Ovary (tissue), 9 donors: ENCODE results near the gene ZSCAN30. TPM values are rescaled to one million over a fixed set of nuclear protein-coding genes. Genes with fewer than 3 reads are reported as not detected.
"Not testable (repeated sequence)": the region's sequence is repeated elsewhere in the genome, so short reads cannot be mapped to it uniquely, and the experiment has no call there.

Experiments used
- DNase-seq, 5 donors: peaks; one replicate each; pipeline ENCODE4 v3.0.0-alpha.2; 2019 to 2020
- H3K27ac ChIP-seq, 2 donors: fragments of 200-600 bp; one replicate each; pipeline versions ENCODE4 v1.5.1 to v1.8.0; 2019 to 2022
- H3K27me3 ChIP-seq: fragments of 200-600 bp; one replicate; pipeline ENCODE4 v1.8.0; 2022
- H3K36me3 ChIP-seq: fragments of 200-600 bp; sonication (generic); one replicate; pipeline ENCODE4 v1.5.1; 2019
- H3K4me1 ChIP-seq: one replicate; pipeline ENCODE4 v1.8.1; 2013; ENCODE audit warnings: mild to moderate bottlenecking, moderate library complexity; ENCODE audit not compliant: insufficient read depth
- H3K4me3 ChIP-seq: fragments of 200-600 bp; sonication (generic); one replicate; pipeline ENCODE4 v1.5.1; 2017
- H3K9me3 ChIP-seq, 2 donors: fragments of 200-600 bp in 1 of 2; sonication (generic) in 1 of 2; one replicate each; pipeline versions ENCODE4 v1.5.1 to v1.8.1; 2013 to 2019; ENCODE audit warnings: mild to moderate bottlenecking in 1 of 2, moderate library complexity in 1 of 2
- EP300 ChIP-seq: sonication (generic); formaldehyde crosslinking; IDR thresholded peaks from one replicate; pipeline ENCODE4 v1.6.1; 2017; ENCODE audit warnings: antibody characterized with exemption
- POLR2A ChIP-seq: fragments of 450-650 bp; IDR thresholded peaks from one replicate; pipeline ENCODE4 v1.6.1; 2017; ENCODE audit warnings: antibody characterized with exemption, mild to moderate bottlenecking, moderate library complexity
- WGBS, 3 donors: extraction: QIAGEN DNeasy Blood & Tissue Kit in 1 of 3; methylation state at CpG; one replicate each; pipeline versions ENCODE4 v1.1.5 to v1.1.7; 2013 to 2017; 5-methylcytosine and 5-hydroxymethylcytosine counted together
- intact Hi-C, 4 donors: fragments of 100-400 bp; cut with DNase I; formaldehyde crosslinking; loops; one replicate each; pipeline versions ENCODE4 v1.11.0 to v1.15.1; 2022 to 2023
- polyA plus RNA-seq, 2 donors: library from polyadenylated mRNA; stranded (reverse); fragments of 200-250 nt in 1 of 2; fragments of 350-450 nt in 1 of 2; fragmentation: Illumina TruSeq in 1 of 2; extraction: RNeasy Lipid Tissue Mini Kit (QIAGEN cat#74804) in 1 of 2; gene quantifications; one replicate each; pipeline ENCODE4 v1.2.3, GENCODE V29; 2013 to 2014
- total RNA-seq, 7 donors: library from RNA; depleted of rRNA in 2 of 7; stranded (reverse); fragments of >200 nt in 2 of 7; fragmentation: NEBNext Ultra II Directional in 3 of 7; extraction: Animal tissue kit (Norgen Biotek cat#: 25700) in 3 of 7; gene quantifications; one replicate each; pipeline versions ENCODE4 v1.1.0 to v1.2.4, GENCODE V29; 2016 to 2023
- TF ChIP-seq, protein P1 (sequence below), 3 donors: fragments of 450-650 bp in 2 of 3; fragments of 200-600 bp in 1 of 3; IDR thresholded peaks; one replicate each; pipeline versions ENCODE4 v1.5.1 to v1.8.0; 2016 to 2022; ENCODE audit warnings: antibody characterized with exemption in 3 of 3, mild to moderate bottlenecking in 1 of 3
- donor health status: DM: no; HTN: no; CAD: no; lungs with moderate emphysema.
- donor health status: DM: no; HTN: no; CAD: no.
- donor health status: Bipolar disorder and iron deficiency.
- donor health status: DM: yes; HTN: yes; CAD: no.
- donor health status: DM: no; HTN: no; CAD: no.
- donor health status: DM: yes; HTN: yes; CAD: no.

The ZSCAN30 gene
- total and polyA plus RNA-seq, 9 donors, result 7.0 to 18.3 (median 13.8) TPM

DNA sequence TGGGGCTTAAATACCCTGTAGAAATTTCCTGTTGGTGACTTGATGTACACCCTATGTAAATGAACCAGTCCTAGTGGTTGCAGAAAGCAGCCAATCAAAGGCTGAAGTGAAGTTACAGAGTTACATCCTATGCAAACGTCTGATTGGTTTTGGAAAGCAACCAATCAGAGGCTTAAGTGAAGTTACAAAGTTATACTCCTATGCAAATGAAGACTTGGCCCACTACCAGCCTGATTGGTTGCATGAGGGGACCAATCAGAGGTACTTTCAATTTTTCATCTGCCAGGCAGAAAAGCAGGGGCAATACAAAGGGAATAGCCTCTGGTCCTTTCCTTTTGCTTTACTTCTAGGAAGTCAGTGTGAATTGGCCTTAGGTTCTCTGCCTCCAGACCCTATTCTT, 62.8 kb downstream of the ZSCAN30 start:
- WGBS, 3 donors, result 78 to 86% (median 83%) methylated on average over 1 of the region's 1 CpG
- H3K4me1 ChIP-seq, result no peaks in the 10 kb centered on the region
- no peak for TF ChIP-seq POLR2A
- TF ChIP-seq, protein P1, sequence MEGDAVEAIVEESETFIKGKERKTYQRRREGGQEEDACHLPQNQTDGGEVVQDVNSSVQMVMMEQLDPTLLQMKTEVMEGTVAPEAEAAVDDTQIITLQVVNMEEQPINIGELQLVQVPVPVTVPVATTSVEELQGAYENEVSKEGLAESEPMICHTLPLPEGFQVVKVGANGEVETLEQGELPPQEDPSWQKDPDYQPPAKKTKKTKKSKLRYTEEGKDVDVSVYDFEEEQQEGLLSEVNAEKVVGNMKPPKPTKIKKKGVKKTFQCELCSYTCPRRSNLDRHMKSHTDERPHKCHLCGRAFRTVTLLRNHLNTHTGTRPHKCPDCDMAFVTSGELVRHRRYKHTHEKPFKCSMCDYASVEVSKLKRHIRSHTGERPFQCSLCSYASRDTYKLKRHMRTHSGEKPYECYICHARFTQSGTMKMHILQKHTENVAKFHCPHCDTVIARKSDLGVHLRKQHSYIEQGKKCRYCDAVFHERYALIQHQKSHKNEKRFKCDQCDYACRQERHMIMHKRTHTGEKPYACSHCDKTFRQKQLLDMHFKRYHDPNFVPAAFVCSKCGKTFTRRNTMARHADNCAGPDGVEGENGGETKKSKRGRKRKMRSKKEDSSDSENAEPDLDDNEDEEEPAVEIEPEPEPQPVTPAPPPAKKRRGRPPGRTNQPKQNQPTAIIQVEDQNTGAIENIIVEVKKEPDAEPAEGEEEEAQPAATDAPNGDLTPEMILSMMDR (IDR thresholded peaks at IDR 0.05), result no peak
- no peak for TF ChIP-seq EP300
- intact Hi-C loops, result loop anchor here in 1 of 4 donors (5.0 kb wide), 1 partner anchor 110 kb away; no protein-coding TSS in a partner anchor
- H3K36me3 ChIP-seq, result no peaks in the 10 kb centered on the region
- no peak overlapping the region for H3K27ac ChIP-seq
- H3K27me3 ChIP-seq, result no peaks in the 10 kb centered on the region
- DNase-seq, result no peak
- H3K9me3 ChIP-seq, result no peaks in the 10 kb centered on the region
- H3K4me3 ChIP-seq, result no peak overlapping the region

DNA sequence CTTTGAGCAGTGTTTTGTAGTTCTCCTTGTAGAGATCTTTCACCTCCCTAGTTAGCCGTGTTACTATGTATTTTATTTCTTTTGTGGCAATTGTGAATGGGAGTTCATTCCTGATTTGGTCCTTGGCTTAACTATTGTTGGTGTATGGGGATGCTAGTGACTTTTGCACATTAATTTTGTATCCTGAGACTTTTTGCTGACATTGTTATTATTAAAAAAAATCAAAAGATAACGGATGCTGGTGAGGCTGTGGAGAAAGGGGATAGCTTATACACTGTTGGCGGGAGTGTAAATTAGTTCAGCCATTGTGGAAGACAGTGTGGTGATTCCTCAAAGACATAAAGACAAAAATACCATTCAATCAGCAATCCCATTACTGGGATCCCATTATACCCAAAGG, 66.2 kb downstream of the ZSCAN30 start:
- no peaks in the 10 kb centered on the region for H3K9me3 ChIP-seq
- DNase-seq, result no peak
- H3K27me3 ChIP-seq, result no peaks in the 10 kb centered on the region
- intact Hi-C loops, result no loop called here
- H3K27ac ChIP-seq, result no peak overlapping the region
- 85 to 92% (median 88%) methylated on average over 3 of the region's 3 CpGs for WGBS, 3 donors
- TF ChIP-seq, protein P1 (IDR thresholded peaks at IDR 0.05), result no peak
- TF ChIP-seq EP300, result no peak
- no peak for TF ChIP-seq POLR2A
- no peaks in the 10 kb centered on the region for H3K4me1 ChIP-seq
- H3K36me3 ChIP-seq, result no peaks in the 10 kb centered on the region
- no peak overlapping the region for H3K4me3 ChIP-seq

DNA sequence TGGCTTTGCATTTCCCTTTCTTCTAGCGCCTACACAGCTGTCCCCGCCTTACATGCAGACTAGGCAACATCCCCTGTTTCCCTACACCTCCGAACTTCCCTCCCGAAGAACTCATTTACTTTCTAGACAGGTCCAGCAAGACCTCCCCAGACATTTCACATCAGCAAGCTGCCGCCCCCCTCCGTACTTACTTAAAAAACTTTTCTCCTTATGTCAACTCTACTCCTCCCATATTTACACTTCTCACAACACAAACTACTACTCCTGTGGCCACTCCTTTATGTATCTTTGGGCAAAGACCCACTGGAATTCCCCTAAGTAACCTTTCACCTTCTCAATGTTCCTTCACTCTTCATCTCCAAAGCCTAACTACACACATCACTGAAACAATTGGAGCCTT, 69.6 kb downstream of the ZSCAN30 start:
- 83 to 84% (median 83%) methylated on average over 6 of the region's 6 CpGs for WGBS, 3 donors
- no peaks in the 10 kb centered on the region for H3K36me3 ChIP-seq
- no peak for TF ChIP-seq EP300
- TF ChIP-seq, protein P1 (IDR thresholded peaks at IDR 0.05), result no peak
- no peak for TF ChIP-seq POLR2A
- H3K27me3 ChIP-seq, result no peaks in the 10 kb centered on the region
- no peak overlapping the region for H3K27ac ChIP-seq
- H3K9me3 ChIP-seq, result no peaks in the 10 kb centered on the region
- H3K4me3 ChIP-seq, result no peak overlapping the region
- no peaks in the 10 kb centered on the region for H3K4me1 ChIP-seq
- DNase-seq, result no peak
- intact Hi-C loops, result no loop called here

DNA sequence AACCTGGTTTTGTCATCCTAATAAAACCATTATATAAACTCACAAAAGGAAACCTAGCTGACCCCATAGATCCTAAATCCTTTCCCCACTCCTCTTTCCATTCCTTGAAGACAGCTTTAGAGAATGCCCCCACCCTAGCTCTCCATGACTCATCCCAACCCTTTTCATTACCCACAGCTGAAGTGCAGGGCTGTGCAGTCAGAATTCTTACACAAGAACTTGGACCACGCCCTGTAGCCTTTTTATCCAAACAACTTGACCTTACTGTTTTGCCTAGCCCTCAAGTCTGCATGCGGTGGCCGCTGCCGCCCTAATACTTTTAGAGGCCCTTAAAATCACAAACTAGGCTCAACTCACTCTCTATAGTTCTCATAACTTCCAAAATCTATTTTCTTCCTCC, 70.7 kb downstream of the ZSCAN30 start:
- H3K4me1 ChIP-seq, H3K9me3 ChIP-seq, H3K36me3 ChIP-seq, H3K27me3 ChIP-seq, intact Hi-C loops, H3K4me3 ChIP-seq, H3K27ac ChIP-seq, DNase-seq: not testable (repeated sequence)
- WGBS, 3 donors, result 84 to 92% (median 85%) methylated on average over 4 of the region's 4 CpGs

DNA sequence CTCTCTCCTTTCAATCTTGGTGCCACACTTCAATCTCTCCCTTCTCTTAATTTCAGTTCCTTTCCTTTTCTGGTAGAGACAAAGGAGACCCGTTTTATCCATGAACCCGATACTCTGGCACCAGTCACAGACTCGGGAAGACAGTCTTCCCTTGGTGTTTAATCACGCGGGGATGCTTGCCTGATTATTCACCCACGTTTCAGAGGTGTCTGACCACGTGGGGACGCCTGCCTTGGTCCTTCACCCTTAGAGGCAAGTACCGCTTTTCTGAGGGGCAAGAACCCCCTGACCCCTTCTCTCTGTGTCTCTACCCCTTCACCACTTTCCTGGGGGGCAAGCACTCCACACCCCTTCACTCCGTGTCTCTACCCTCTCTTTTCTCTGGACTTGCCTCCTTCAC, 73.4 kb downstream of the ZSCAN30 start:
- WGBS, 3 donors, result 82 to 88% (median 83%) methylated on average over 10 of the region's 10 CpGs
- H3K27ac ChIP-seq, H3K27me3 ChIP-seq, intact Hi-C loops, H3K4me3 ChIP-seq, H3K4me1 ChIP-seq, H3K9me3 ChIP-seq, DNase-seq, H3K36me3 ChIP-seq: not testable (repeated sequence)

DNA sequence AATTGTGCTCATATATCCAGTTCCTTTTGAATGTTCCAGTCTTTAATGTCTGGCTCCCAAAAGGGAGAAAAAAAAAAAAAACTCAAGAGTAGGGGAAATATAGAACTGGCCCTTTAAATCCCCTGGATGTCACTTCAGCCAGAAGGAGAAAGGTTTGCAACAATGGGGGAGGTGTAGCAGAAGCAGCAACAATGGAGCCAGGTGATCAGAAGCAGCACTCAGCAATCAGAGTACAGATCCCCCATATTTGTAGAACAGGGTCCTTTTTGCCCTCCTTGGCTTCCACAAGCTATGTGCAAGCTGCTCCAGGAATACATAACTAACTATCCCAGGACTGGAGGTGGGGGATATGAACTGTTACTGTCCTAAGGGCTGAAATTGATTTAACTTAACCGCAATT, 75.0 kb downstream of the ZSCAN30 start:
- no peak overlapping the region for H3K27ac ChIP-seq
- H3K4me3 ChIP-seq, result no peak overlapping the region
- intact Hi-C loops, result no loop called here
- no peaks in the 10 kb centered on the region for H3K9me3 ChIP-seq
- WGBS, 3 donors, result 91 to 97% (median 91%) methylated on average over 1 of the region's 1 CpG
- H3K4me1 ChIP-seq, result no peaks in the 10 kb centered on the region
- no peaks in the 10 kb centered on the region for H3K36me3 ChIP-seq
- DNase-seq, result no peak
- no peak for TF ChIP-seq POLR2A
- TF ChIP-seq EP300, result no peak
- TF ChIP-seq, protein P1 (IDR thresholded peaks at IDR 0.05), result no peak
- H3K27me3 ChIP-seq, result no peaks in the 10 kb centered on the region

DNA sequence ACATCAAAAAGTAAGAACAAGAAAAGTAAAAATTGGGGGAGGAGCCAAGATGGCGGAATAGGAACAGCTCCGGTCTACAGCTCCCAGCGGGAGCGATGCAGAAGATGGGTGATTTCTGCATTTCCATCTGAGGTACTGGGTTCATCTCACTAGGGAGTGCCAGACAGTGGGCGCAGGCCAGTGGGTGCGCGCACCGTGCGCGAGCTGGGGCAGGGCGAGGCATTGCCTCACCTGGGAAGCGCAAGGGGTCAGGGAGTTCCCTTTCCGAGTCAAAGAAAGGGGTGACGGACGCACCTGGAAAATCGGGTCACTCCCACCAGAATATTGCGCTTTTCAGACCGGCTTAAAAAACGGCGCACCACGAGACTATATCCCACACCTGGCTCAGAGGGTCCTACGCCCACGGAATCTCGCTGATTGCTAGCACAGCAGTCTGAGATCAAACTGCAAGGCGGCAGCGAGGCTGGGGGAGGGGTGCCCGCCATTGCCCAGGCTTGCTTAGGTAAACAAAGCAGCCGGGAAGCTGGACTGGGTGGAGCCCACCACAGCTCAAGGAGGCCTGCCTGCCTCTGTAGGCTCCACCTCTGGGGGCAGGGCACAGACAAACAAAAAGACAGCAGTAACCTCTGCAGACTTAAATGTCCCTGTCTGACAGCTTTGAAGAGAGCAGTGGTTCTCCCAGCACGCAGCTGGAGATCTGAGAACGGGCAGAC, 84.1 kb downstream of the ZSCAN30 start:
- intact Hi-C loops, DNase-seq: not testable (repeated sequence)
- WGBS, 3 donors, result 91 to 94% (median 94%) methylated on average over 23 to 28 of the region's 30 CpGs

More for the DNA sequence above, 84.1 kb downstream of the ZSCAN30 start:
- not testable (repeated sequence) for H3K27ac ChIP-seq, H3K4me1 ChIP-seq, H3K4me3 ChIP-seq, H3K9me3 ChIP-seq, H3K36me3 ChIP-seq, H3K27me3 ChIP-seq
